Lung (tissue), 12 donors: Measurements from ENCODE around the gene ALK. TPM values are rescaled to one million over a fixed set of nuclear protein-coding genes. Genes with fewer than 3 reads are reported as not detected.

Source experiments
- ATAC-seq: fragments of 200-7000 bp; cut with Tn5 transposase; one replicate; pipeline ENCODE4 v1.9.1; 2020; ENCODE audit warnings: moderate number of reproducible peaks; ENCODE audit not compliant: insufficient read depth, low FRiP score
- DNase-seq, 3 donors: peaks; one replicate each; pipeline ENCODE4 v3.0.0-alpha.2; 2013 to 2017
- H3K27ac ChIP-seq, 2 donors: one replicate each; pipeline ENCODE4 v1.5.1; 2013; ENCODE audit warnings: mild to moderate bottlenecking in 2 of 2, moderate library complexity in 2 of 2, control low read depth in 1 of 2, inconsistent platforms in 1 of 2, low read depth in 1 of 2, low read length in 1 of 2
- H3K27me3 ChIP-seq, 3 donors: one replicate each; pipeline ENCODE4 v1.5.1; 2013; ENCODE audit warnings: low read length in 2 of 3; ENCODE audit not compliant: control insufficient read depth in 3 of 3, insufficient read depth in 3 of 3
- H3K36me3 ChIP-seq, 4 donors: one replicate each; pipeline ENCODE4 v1.5.1; 2013; ENCODE audit warnings: low read length in 4 of 4, mild to moderate bottlenecking in 1 of 4, moderate library complexity in 1 of 4; ENCODE audit not compliant: control insufficient read depth in 4 of 4, insufficient read depth in 4 of 4
- H3K4me1 ChIP-seq, 5 donors: one replicate each; pipeline ENCODE4 v1.5.1; 2013; ENCODE audit warnings: low read length in 5 of 5, mild to moderate bottlenecking in 2 of 5, moderate library complexity in 1 of 5; ENCODE audit not compliant: control insufficient read depth in 5 of 5, insufficient read depth in 5 of 5
- H3K4me3 ChIP-seq: one replicate; pipeline ENCODE4 v1.5.1; 2013; ENCODE audit warnings: mild to moderate bottlenecking, control low read depth, moderate library complexity
- H3K9ac ChIP-seq, 2 donors: one replicate each; pipeline ENCODE4 v1.5.1; 2013; ENCODE audit warnings: low read length in 2 of 2, control low read depth in 1 of 2; ENCODE audit not compliant: insufficient read depth in 1 of 2
- H3K9me3 ChIP-seq, 4 donors: one replicate each; pipeline ENCODE4 v1.5.1; 2013; ENCODE audit warnings: low read length in 3 of 4, mild to moderate bottlenecking in 1 of 4, moderate library complexity in 1 of 4; ENCODE audit not compliant: control insufficient read depth in 4 of 4, insufficient read depth in 3 of 4
- WGBS, 2 donors: extraction: QIAGEN DNeasy Blood & Tissue Kit; methylation state at CpG; one replicate each; pipeline ENCODE4 v1.1.7; 2013; 5-methylcytosine and 5-hydroxymethylcytosine counted together
- polyA plus RNA-seq, 2 donors: library from polyadenylated mRNA; stranded (reverse); fragments of 200-250 nt; gene quantifications; one replicate each; pipeline ENCODE4 v1.2.1, GENCODE V29; 2013
- total RNA-seq, 2 donors: library from RNA; depleted of rRNA in 1 of 2; stranded (reverse); fragments of >200 nt in 1 of 2; gene quantifications; one replicate each; pipeline ENCODE4 v1.2.1, GENCODE V29; 2014 to 2021
- TF ChIP-seq, protein P1 (sequence below): IDR thresholded peaks from 2 replicates; pipeline ENCODE4 v1.5.1; 2012; ENCODE audit warnings: mild to moderate bottlenecking; ENCODE audit errors: control extremely low read depth, extremely low read depth
- donor health status: control.
- donor health status: control.
- donor health status: Bipolar disorder and iron deficiency.
- donor health status: healthy.
- donor health status: DM: yes; HTN: yes; CAD: no.

ALK gene
- total and polyA plus RNA-seq, 4 donors, result 0.09 to 0.25 (median 0.10) TPM; not detected in 1

DNA sequence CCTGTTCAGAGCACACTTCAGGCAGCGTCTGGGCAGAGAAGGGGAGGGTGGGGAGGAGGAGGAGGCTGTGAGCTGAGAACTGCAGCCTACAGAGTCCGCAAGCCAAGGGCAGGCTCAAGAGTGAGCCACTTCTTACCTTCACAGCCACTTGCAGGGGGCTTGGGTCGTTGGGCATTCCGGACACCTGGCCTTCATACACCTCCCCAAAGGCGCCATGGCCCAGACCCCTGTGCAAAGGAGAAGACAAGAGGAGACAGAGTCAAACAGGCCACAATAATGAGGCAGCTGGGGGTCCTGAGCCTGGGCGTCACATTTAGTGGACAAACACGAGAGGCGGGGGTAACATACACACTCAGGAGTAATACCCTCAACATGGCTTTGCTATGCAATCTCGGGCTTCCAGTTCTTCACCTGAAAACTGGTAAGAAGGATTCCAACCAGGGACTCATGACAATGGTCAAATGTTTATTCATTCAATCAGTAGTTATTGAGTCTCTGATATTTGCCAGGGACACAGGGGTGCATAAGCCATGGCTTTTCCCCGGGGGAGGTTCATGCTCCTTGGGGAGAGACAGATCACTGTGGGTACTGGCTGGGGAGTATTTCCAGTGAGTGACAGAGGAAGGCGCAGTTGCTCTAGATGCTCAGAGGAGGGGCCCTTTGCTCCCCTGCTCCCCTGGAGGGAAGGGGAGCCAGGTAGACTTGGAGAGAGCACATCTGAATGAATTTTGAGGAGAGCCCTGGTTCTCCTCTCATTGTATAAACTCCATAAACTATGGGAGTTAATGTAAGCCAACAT lies 698.8 kb downstream of the ALK start:
- H3K4me1 ChIP-seq, result peaks cover 0 to 3% (median 0%) of the 10 kb centered on the region in 5 donors
- H3K27me3 ChIP-seq, result no peaks in the 10 kb centered on the region
- H3K9ac ChIP-seq, result no peak overlapping the region
- 74 to 83% methylated on average over 11 of the region's 11 CpGs for WGBS, 2 donors
- no peak overlapping the region for H3K4me3 ChIP-seq
- ATAC-seq (no peak), DNase-seq (peak in 2 of 3 donors; percentile 12 to 13)
- H3K27ac ChIP-seq, result no peak overlapping the region
- no peaks in the 10 kb centered on the region for H3K9me3 ChIP-seq
- no peaks in the 10 kb centered on the region for H3K36me3 ChIP-seq
- TF ChIP-seq, protein P1, sequence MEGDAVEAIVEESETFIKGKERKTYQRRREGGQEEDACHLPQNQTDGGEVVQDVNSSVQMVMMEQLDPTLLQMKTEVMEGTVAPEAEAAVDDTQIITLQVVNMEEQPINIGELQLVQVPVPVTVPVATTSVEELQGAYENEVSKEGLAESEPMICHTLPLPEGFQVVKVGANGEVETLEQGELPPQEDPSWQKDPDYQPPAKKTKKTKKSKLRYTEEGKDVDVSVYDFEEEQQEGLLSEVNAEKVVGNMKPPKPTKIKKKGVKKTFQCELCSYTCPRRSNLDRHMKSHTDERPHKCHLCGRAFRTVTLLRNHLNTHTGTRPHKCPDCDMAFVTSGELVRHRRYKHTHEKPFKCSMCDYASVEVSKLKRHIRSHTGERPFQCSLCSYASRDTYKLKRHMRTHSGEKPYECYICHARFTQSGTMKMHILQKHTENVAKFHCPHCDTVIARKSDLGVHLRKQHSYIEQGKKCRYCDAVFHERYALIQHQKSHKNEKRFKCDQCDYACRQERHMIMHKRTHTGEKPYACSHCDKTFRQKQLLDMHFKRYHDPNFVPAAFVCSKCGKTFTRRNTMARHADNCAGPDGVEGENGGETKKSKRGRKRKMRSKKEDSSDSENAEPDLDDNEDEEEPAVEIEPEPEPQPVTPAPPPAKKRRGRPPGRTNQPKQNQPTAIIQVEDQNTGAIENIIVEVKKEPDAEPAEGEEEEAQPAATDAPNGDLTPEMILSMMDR, result no peak

DNA sequence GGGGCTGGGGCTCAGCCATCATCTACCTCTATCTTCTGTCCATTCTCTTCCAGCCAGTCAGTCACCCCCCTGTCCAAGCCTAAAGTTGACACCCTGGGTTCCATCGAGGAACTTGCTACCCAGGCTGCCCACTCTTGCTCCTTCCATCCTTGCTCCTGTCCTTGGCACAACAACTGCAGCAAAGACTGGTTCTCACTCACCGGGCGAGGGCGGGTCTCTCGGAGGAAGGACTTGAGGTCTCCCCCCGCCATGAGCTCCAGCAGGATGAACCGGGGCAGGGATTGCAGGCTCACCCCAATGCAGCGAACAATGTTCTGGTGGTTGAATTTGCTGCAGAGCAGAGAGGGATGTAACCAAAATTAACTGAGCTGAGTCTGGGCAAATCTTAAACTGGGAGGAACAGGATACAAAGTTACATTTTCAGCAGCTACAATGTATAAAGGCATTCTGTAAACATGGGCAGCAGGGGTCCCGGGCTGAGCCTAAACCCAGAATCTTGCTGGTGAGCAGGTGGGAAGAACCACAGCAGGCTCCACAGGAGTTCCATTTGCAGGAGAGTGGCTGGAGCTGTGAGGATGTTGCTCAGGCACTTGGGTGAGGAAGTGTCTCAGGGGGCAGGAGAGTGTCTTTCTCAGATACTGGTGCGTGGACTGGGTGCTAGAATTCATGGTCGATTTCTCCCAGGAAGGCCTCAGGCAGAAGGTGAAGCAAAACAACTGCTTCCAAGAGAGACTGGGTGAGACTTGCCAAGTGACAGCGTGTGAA lies 700.7 kb downstream of the ALK start:
- no peaks in the 10 kb centered on the region for H3K9me3 ChIP-seq
- ATAC-seq, result no peak
- TF ChIP-seq, protein P1, result no peak
- WGBS, 2 donors, result 84 to 90% methylated on average over 12 of the region's 12 CpGs
- no peaks in the 10 kb centered on the region for H3K36me3 ChIP-seq
- H3K9ac ChIP-seq, result no peak overlapping the region
- no peak overlapping the region for H3K27ac ChIP-seq
- H3K4me3 ChIP-seq, result no peak overlapping the region
- H3K4me1 ChIP-seq, result peaks cover 0 to 3% (median 0%) of the 10 kb centered on the region in 5 donors
- peak in 1 of 3 donors; percentile 3 for DNase-seq
- H3K27me3 ChIP-seq, result no peaks in the 10 kb centered on the region

DNA sequence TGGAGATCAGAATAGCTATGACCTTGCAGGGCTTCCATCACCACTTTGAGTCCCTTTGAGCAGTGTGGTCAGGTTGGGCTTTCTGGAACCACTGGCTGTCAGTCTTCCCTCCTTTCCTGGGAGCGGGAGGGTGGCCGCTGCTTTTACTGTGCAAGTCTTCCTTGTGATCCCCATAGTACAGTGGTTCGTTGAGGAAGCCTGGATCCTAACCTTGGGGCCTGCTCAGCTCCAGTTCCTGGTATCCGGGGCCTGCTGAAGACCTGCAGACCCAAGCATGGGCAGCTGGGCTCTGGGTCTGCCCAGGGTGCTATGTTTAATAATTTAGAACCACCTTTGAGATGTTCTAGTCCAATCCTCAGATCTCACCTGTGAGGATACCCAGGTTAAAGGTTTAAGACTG lies 702.0 kb downstream of the ALK start:
- no peaks in the 10 kb centered on the region for H3K36me3 ChIP-seq
- ATAC-seq (no peak), DNase-seq (peak in 1 of 3 donors; percentile 9)
- TF ChIP-seq, protein P1, result no peak
- WGBS, 2 donors, result 80 to 88% methylated on average over 4 of the region's 4 CpGs
- H3K4me3 ChIP-seq, result no peak overlapping the region
- no peaks in the 10 kb centered on the region for H3K9me3 ChIP-seq
- H3K9ac ChIP-seq, result no peak overlapping the region
- H3K4me1 ChIP-seq, result peaks cover 0 to 7% (median 0%) of the 10 kb centered on the region in 5 donors
- H3K27me3 ChIP-seq, result no peaks in the 10 kb centered on the region
- no peak overlapping the region for H3K27ac ChIP-seq
